GM23338 (cell line): Measurements from ENCODE around the gene PSEN2. TPM values are rescaled to one million over a fixed set of nuclear protein-coding genes. Genes with fewer than 3 reads are reported as not detected.

Source experiments
- ATAC-seq: fragments of 200-7000 bp; cut with Tn5 transposase; 3 replicates; pipeline ENCODE4 v1.9.1; 2020
- DNase-seq: peaks from one replicate; pipeline ENCODE4 v3.0.0-alpha.2; 2015; ENCODE audit warnings: low spot score
- H2AFZ ChIP-seq: fragments of 200-600 bp; sonication (generic); 2 replicates; pipeline ENCODE4 v1.8.0; 2016; ENCODE audit warnings: antibody characterized with exemption, mild to moderate bottlenecking, moderate library complexity
- H3F3A ChIP-seq: fragments of 200-600 bp; sonication (generic); replicated peaks from 2 replicates; pipeline ENCODE4 v1.8.0; 2017; ENCODE audit warnings: antibody characterized with exemption, mixed run types, low read depth
- H3K27ac ChIP-seq: fragments of 200-600 bp; sonication (generic); 2 replicates; pipeline ENCODE4 v1.6.1; 2016; ENCODE audit warnings: low read depth
- H3K27me3 ChIP-seq: fragments of 200-600 bp; sonication (generic); 2 replicates; pipeline ENCODE4 v1.8.0; 2016; ENCODE audit warnings: mild to moderate bottlenecking, mixed run types, moderate library complexity; ENCODE audit not compliant: insufficient read depth
- H3K36me3 ChIP-seq: fragments of 200-600 bp; sonication (generic); 2 replicates; pipeline ENCODE4 v1.8.0; 2016; ENCODE audit warnings: mild to moderate bottlenecking; ENCODE audit not compliant: insufficient read depth
- H3K4me1 ChIP-seq: fragments of 200-600 bp; sonication (generic); 2 replicates; pipeline ENCODE4 v1.8.0; 2016; ENCODE audit warnings: mild to moderate bottlenecking, moderate library complexity; ENCODE audit not compliant: insufficient read depth
- H3K4me2 ChIP-seq: fragments of 200-600 bp; sonication (generic); 2 replicates; pipeline ENCODE4 v1.7.1; 2017; ENCODE audit warnings: mixed run types
- H3K4me3 ChIP-seq: fragments of 200-600 bp; sonication (generic); 2 replicates; pipeline ENCODE4 v1.6.1; 2016; ENCODE audit warnings: mixed run types
- H3K79me2 ChIP-seq: fragments of 200-600 bp; sonication (generic); replicated peaks from 2 replicates; pipeline ENCODE4 v1.8.0; 2017; ENCODE audit warnings: mild to moderate bottlenecking; ENCODE audit not compliant: insufficient read depth
- H3K9me2 ChIP-seq: fragments of 200-600 bp; sonication (generic); 2 replicates; pipeline ENCODE4 v1.8.0; 2017; ENCODE audit not compliant: insufficient read depth
- H4K20me1 ChIP-seq: fragments of 200-600 bp; sonication (generic); replicated peaks from 2 replicates; pipeline ENCODE4 v1.8.0; 2017; ENCODE audit warnings: mild to moderate bottlenecking; ENCODE audit not compliant: insufficient read depth
- H3K27ac Mint-ChIP-seq: 2 replicates; pipeline ENCODE4 v1.8.0; 2020; ENCODE audit warnings: inconsistent platforms, mild to moderate bottlenecking, moderate library complexity, mixed read lengths
- H3K27me3 Mint-ChIP-seq: 3 replicates; pipeline ENCODE4 v1.8.0; 2022; ENCODE audit warnings: low read depth, mild to moderate bottlenecking, moderate library complexity, mixed read lengths, inconsistent platforms; ENCODE audit not compliant: insufficient read depth, poor library complexity
- H3K36me3 Mint-ChIP-seq: 3 replicates; pipeline ENCODE4 v1.8.0; 2021; ENCODE audit warnings: low read depth, mild to moderate bottlenecking, inconsistent platforms, moderate library complexity, mixed read lengths
- H3K4me1 Mint-ChIP-seq: 3 replicates; pipeline ENCODE4 v1.8.0; 2020; ENCODE audit warnings: mild to moderate bottlenecking, inconsistent platforms, mixed read lengths
- H3K4me3 Mint-ChIP-seq: 3 replicates; pipeline ENCODE4 v1.8.0; 2021; ENCODE audit warnings: moderate library complexity, mild to moderate bottlenecking, inconsistent platforms, mixed read lengths
- H3K9me3 Mint-ChIP-seq: 3 replicates; pipeline ENCODE4 v1.8.0; 2020; ENCODE audit warnings: moderate library complexity, mild to moderate bottlenecking, inconsistent platforms, mixed read lengths
- EZH2 ChIP-seq: fragments of 200-600 bp; sonication (generic); IDR thresholded peaks from one replicate; pipeline ENCODE4 v1.8.0; 2017; ENCODE audit warnings: antibody characterized with exemption, mild to moderate bottlenecking, low read depth; ENCODE audit not compliant: unreplicated experiment
- JUNB ChIP-seq: IDR thresholded peaks from one replicate; pipeline ENCODE4 v1.6.1; 2016; ENCODE audit warnings: antibody characterized with exemption; ENCODE audit not compliant: unreplicated experiment
- NANOG ChIP-seq: IDR thresholded peaks from 2 replicates; pipeline ENCODE4 v1.6.1; 2016; ENCODE audit warnings: antibody characterized with exemption, borderline replicate concordance
- POLR2AphosphoS5 ChIP-seq: IDR thresholded peaks from 2 replicates; pipeline ENCODE4 v1.6.1; 2016; ENCODE audit warnings: antibody characterized with exemption, low read depth
- REST ChIP-seq: IDR thresholded peaks from one replicate; pipeline ENCODE4 v1.6.1; 2018; ENCODE audit warnings: antibody characterized with exemption; ENCODE audit not compliant: unreplicated experiment
- STAT1 ChIP-seq: IDR thresholded peaks from one replicate; pipeline ENCODE4 v1.6.1; 2016; ENCODE audit warnings: antibody characterized with exemption; ENCODE audit not compliant: unreplicated experiment
- ZNF114 ChIP-seq: fragments of 250-450 bp; sonication (Bioruptor Pico); IDR thresholded peaks from 2 replicates; pipeline ENCODE4 v1.5.0; 2020; ENCODE audit warnings: mild to moderate bottlenecking, moderate library complexity
- polyA plus RNA-seq: library from polyadenylated mRNA; unstranded; fragments of >200 nt; fragmentation: Nextera tagmentation; extraction: Ambion mirVana; gene quantifications from 2 replicates; pipeline ENCODE4 v1.2.1, GENCODE V29; 2016
- total RNA-seq: library from RNA; depleted of rRNA; stranded (reverse); fragments of >200 nt; shearing (Covaris generic); gene quantifications from 2 replicates; pipeline ENCODE4 v1.2.3, GENCODE V29; 2014
- TF ChIP-seq, protein P1 (sequence below), 2 experiments: fragments of 200-600 bp in 1 of 2; sonication (generic) in 1 of 2; conservative IDR thresholded peaks; 2 replicates each; pipeline versions ENCODE4 v1.5.1 to v1.6.1; 2016 to 2017; ENCODE audit warnings: antibody characterized with exemption in 2 of 2, low read depth in 2 of 2, mild to moderate bottlenecking in 2 of 2, moderate library complexity in 1 of 2

PSEN2 gene
- total and polyA plus RNA-seq, 2 experiments from 2014 or later: 10.0 to 22.1 TPM

DNA sequence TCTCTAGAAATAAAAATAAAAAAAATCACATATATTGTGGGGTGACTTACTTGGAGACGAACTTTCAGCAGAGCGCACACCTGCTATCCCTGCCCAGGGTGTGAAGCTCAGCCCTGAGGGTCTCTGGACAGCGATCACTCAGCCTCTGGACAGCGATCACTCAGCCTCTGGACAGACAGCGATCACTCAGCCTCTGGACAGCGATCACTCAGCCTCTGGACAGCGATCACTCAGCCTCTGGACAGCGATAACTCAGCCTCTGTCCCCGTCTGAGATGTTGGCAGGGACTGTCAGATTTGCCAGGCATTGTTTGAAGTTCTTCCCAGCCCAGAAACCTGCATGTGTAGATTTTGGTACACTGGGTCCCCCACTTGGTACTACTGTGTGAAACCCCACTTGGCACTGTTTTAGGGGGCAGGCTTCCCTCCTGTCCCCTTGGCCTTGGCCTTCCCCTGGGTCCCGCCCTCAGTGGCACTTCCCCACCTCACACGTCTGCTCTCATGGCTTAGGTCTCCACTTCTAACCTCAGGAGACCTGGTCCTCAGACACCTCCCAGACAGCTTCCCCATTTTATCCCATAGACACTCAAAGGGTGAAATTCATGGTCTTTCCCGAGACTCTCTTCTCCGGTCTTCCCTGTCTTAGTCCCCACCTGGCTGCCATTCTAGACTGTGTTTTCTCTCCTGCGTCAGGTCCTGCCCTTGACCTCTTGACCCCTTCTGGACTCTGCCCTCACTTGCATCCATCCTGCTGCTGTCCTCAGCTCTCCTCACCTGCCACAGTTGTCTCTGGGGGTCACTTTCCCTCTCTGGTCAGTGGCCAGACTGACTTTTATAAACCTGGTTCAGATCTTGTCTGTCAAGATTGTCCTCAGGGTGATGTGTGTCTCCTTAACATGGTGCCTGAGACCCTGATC, 10.2 kb downstream of the PSEN2 start:
- H3K36me3 ChIP-seq: no peaks in the 10 kb centered on the region; the same call in 1 of the 2 replicates
- H4K20me1 ChIP-seq: no peaks in the 10 kb centered on the region; the same call in 1 of the 2 replicates
- H3K9me2 ChIP-seq: no peaks in the 10 kb centered on the region
- H3K4me2 ChIP-seq: no peak overlapping the region
- no peak for ATAC-seq
- DNase-seq: no peak
- no peaks in the 10 kb centered on the region for H3K27me3 ChIP-seq
- Mint-ChIP-seq H3K36me3 (peaks cover 34% of the 10 kb centered on the region), H3K27ac (no peak overlapping the region), H3K4me3 (no peak overlapping the region), H3K4me1 (peaks cover 5% of the 10 kb centered on the region; the same call in 2 of the 3 replicates), H3K27me3 (peaks cover 3% of the 10 kb centered on the region), H3K9me3 (no peaks in the 10 kb centered on the region; the same call in 2 of the 3 replicates)
- 0 out of 2 replicates have a peak, but pooled peaks cover 5% of the 10 kb centered on the region for H3K4me1 ChIP-seq
- no peaks in the 10 kb centered on the region for H3F3A ChIP-seq
- no peaks in the 10 kb centered on the region for H3K79me2 ChIP-seq
- H2AFZ ChIP-seq: no peak overlapping the region
- no peak overlapping the region for H3K27ac ChIP-seq
- TF ChIP-seq, protein P1, sequence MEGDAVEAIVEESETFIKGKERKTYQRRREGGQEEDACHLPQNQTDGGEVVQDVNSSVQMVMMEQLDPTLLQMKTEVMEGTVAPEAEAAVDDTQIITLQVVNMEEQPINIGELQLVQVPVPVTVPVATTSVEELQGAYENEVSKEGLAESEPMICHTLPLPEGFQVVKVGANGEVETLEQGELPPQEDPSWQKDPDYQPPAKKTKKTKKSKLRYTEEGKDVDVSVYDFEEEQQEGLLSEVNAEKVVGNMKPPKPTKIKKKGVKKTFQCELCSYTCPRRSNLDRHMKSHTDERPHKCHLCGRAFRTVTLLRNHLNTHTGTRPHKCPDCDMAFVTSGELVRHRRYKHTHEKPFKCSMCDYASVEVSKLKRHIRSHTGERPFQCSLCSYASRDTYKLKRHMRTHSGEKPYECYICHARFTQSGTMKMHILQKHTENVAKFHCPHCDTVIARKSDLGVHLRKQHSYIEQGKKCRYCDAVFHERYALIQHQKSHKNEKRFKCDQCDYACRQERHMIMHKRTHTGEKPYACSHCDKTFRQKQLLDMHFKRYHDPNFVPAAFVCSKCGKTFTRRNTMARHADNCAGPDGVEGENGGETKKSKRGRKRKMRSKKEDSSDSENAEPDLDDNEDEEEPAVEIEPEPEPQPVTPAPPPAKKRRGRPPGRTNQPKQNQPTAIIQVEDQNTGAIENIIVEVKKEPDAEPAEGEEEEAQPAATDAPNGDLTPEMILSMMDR (conservative IDR thresholded peaks at IDR 0.05; ENCODE audit: low read depth in 2 of 2): no peak
- TF ChIP-seq REST (peak; percentile 46), JUNB (no peak), POLR2AphosphoS5 (no peak), NANOG (no peak), EZH2 (no peak), STAT1 (no peak)
- H3K4me3 ChIP-seq: no peak overlapping the region

- Mint-ChIP-seq H3K27me3 (peaks cover 5% of the 10 kb centered on the region), H3K36me3 (peaks cover 39% of the 10 kb centered on the region), H3K27ac (no peak overlapping the region), H3K4me3 (no peak overlapping the region), H3K4me1 (no peaks in the 10 kb centered on the region; the same call in 1 of the 3 replicates), H3K9me3 (no peaks in the 10 kb centered on the region; the same call in 2 of the 3 replicates)
- TF ChIP-seq ZNF114 (CRISPR knock-in tag) (no peak), REST (no peak)
- no peak overlapping the region for H2AFZ ChIP-seq
- ATAC-seq (no peak), DNase-seq (no peak)
- H4K20me1 ChIP-seq: no peaks in the 10 kb centered on the region; the same call in 1 of the 2 replicates
- H3K4me1 ChIP-seq: no peaks in the 10 kb centered on the region
- no peak overlapping the region for H3K4me3 ChIP-seq
- no peaks in the 10 kb centered on the region; the same call in 1 of the 2 replicates for H3K36me3 ChIP-seq
- no peaks in the 10 kb centered on the region for H3F3A ChIP-seq
- H3K9me2 ChIP-seq: no peaks in the 10 kb centered on the region
- no peak overlapping the region for H3K27ac ChIP-seq
- H3K27me3 ChIP-seq: no peaks in the 10 kb centered on the region
- no peaks in the 10 kb centered on the region for H3K79me2 ChIP-seq
- no peak overlapping the region for H3K4me2 ChIP-seq
Observed at GRCh38 chr1:226881515-226882185, 11.2 kb downstream of the PSEN2 start.
